SW480 (cell line): ENCODE measurements around the gene LRRC8A.
A peak's percentile ranks its signal among the peaks of the same experiment; 100 is the strongest.
"Not testable (repeated sequence)": the region's sequence is repeated elsewhere in the genome, so short reads cannot be mapped to it uniquely, and the experiment has no call there.

Source experiments
- DNase-seq: peaks from one replicate; pipeline ENCODE4 v3.0.0-alpha.2; 2016; ENCODE audit warnings: low spot score

The LRRC8A gene

DNA sequence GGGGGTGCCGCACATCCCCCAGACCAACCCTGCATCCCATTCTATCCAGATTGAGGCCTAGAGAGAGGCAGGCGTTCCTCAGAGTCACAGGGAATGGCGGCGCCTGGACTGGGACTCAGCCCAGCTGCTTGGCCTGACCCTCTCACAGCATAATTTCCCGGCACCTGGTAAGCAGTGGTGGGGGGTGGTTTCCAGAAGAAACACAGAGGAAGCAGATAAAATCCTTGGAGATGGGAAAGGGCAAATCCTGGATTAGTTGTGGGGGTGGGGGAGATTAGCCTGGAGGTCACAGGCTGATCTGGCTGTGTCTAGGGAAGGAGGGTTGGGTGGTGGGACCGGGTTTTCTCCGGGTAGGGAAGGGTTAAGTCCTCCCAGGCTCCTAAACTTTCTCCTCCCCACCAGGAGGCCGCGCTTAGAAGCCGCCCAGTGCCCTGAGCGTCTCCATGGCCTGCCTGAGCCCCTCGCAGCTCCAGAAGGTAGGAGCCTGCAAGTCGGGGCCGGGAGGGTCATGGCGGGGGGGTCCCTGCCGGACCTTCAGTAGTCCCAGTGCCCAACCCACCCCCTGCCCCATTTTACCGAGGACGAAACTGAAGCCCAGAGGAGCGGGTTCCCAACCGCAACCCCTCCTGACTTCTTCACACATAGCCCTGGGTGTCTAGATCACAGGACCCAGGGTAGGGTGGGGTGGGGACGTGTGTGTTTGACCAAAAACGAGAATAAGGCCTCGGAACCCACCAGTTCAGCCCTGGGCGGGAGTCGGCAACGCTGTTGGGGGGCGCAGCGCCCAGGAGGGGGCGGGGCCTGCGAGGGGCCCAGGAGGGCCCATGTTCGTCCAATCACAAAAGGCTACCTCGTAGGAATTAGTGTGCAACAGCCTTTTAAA, 40.2 kb downstream of the LRRC8A start:
- no peak for DNase-seq

DNA sequence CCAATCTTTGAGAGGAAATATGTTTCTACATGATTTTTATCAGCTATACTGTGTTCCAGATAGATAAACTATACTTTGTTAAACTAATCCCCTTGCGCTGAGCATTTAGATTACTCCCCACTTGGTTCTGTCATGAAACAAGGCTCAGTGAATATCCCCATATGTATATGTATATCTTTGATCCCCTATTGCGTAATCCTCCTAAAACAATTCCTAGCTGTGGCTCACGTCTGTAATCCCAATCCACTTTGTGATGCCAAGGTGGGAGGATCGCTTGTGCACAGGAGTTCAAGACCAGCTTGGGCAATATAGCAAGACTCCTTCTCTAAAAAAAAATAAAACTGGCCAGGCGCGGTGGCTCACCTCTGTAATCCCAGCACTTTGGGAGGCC, 41.6 kb downstream of the LRRC8A start:
- no peak for DNase-seq

DNA sequence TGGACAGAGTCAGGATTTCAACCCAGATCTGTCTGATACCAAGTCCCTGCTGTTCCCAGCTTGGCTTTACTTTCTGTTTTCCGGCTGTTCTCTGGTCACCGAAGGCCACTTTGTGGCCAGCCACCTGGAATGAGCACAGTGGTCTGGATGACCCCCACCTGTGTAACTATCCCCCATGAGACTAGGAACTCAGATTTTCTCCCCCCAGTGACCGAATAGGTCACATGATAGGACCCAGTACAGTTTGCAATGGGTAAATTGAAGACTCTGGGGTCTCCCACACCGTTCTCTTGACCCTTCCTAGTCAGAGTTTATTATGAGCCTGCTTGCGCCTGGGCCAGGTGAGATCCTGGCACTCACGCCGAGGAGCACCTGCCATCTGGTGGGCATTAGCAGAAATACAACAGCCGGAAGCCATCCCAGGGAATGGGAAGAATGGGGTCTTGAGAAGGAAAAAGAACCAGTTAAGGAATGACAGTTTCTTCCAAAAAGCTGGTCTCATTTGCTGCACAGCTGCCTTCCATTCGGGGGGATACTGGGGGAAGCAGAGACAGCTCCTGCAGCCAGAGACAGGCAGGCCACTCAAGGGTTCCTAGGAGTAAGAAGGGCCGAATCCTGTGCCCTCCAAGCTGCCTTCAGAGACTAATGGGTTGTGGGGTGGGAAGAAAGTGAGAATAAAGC, 45.9 kb downstream of the LRRC8A start:
- peak; percentile 64 for DNase-seq

- DNase-seq, result no peak
Observed at GRCh38 chr9:128928624-128929023, 46.7 kb downstream of the LRRC8A start.

GRCh38 chr9:128929560-128929959, 47.6 kb downstream of the LRRC8A start:
- DNase-seq, result no peak

GRCh38 chr9:128933731-128934130, 51.8 kb downstream of the LRRC8A start:
- DNase-seq, result no peak

DNA sequence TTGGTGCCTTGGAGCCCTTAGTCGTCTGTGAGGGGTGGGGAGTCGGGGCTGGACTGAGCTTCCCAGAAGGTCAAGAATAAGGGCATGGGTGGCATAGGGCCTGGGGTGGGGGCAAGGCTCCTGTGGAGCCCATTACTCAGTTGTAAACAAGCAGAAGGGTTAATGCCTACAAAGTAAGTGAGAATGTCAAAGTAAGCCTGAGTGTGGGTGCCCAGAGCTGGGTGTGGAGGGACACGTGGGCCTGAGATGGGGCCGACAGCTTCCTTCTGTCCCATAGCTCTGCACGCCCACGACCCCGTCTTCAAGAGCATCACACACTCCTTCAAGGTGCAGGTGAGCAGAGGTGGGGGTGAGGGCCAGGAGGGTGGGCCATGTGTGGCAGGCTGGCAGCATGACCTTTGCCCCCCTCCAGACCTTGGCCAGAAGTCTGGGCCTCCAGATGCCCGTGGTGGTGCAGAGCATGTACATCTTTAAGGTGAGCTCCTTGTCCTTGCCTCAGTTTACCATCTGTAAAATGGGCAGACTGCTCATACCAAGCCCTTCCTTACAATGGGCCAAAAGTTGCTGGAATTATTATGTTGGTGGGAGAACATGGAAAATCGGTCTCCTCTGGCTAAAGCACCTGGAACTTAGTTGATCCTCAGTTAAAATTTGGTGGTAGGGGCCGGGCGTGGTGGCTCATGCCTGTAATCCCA, 54.4 kb downstream of the LRRC8A start:
- DNase-seq, result no peak

DNA sequence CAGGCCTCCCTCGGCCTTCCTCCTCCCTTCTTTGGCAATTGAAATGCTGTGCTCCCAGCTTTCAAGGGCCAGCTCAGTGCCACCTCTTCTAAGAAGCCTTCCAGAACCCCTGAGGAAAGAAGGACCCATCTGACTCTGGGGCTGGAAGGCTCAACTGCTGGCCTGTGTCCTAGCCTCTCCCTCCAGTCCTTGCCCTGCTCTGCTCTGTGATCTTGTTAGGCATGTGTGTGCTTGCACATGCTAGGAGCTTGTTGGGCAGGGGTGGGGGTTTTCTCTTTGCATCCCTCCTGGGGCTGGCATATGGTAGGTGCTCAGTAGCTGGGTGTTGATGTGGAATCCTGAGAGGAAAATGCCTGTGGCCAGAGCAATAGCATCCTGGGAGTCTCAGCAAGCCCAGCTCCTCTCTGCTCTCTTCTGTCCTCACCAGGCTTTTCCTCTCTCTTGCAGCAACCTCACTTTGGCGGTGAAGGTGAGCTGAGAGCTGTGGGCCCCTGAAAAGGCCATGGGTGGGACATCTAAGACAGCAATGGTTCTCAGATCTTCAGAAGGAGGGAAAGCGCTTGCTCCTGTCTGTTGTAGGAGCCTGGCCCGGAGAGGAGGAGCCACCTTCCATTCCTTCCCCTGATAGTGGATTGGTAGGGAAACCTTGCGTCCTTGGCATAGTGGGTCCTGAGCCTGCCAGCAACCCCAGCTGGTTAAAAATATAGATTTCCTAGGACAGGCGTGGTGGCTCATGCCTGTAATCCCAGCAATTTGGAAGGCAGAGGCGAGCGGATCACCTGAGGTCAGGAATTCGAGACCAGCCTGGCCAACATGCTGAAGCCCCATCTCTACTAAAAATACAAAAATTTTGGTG, 55.6 kb downstream of the LRRC8A start:
- DNase-seq, result no peak

DNA sequence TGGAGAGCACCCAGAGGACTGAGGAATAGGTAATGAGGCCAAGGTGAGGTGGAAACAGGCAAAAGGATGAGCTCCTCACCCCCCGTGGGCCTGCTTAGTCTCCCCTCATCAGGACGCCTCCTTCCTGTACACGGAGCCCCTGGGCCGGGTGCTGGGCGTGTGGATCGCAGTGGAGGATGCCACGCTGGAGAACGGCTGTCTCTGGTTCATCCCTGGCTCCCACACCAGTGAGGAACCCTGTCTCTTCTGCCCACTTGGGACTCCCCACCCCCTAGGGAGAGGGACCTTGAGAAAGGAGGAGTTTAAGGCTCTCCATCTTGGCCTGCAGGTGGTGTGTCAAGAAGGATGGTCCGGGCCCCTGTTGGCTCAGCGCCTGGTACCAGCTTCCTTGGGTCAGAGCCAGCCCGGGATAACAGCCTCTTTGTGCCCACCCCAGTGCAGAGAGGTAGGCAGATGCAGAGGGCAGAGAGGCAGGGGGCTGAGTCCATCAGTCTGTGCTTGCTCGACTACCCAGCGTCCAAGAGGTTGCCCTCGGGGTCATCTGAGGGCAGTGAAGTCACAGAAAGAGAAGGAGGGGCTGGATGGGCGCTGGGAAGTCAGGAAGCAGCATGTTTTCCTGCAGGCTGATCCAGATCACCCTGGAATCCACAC, 58.5 kb downstream of the LRRC8A start:
- no peak for DNase-seq

DNA sequence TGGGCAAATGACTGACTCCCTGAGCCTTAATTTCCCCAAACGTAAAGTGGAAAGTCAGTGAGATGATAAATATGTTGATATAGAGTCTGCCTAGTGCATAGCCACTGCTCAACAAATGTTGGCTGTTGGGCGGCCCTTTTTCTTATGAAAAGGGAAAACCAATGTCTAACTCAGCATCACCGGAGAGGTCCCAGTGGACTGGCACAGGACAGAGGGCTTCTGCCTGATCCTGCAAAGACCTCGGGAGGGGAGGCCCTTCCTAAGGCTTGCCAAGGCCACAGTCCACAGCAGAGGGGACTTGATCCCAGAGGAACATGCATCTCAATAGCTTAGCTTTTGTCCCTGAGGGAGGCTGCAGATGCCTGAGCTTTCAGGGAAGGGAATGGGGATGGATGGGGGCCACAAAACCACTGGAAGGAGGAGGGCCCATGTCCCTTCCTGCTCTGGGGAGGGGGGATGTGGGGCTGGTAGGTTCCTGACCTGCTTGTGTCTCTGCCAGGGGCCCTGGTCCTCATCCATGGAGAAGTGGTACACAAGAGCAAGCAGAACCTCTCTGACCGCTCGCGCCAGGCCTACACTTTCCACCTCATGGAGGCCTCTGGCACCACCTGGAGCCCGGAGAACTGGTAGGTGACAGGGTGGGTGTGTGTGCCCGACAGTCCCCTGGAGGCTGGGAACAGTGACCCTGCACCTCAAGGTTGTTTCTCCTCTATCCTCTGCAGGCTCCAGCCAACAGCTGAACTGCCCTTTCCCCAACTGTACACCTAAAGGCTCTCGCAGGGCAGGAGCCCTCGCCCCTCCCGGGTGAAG, 59.2 kb downstream of the LRRC8A start:
- DNase-seq, result no peak

GRCh38 chr9:128943832-128944620, 62.1 kb downstream of the LRRC8A start:
- no peak for DNase-seq

DNA sequence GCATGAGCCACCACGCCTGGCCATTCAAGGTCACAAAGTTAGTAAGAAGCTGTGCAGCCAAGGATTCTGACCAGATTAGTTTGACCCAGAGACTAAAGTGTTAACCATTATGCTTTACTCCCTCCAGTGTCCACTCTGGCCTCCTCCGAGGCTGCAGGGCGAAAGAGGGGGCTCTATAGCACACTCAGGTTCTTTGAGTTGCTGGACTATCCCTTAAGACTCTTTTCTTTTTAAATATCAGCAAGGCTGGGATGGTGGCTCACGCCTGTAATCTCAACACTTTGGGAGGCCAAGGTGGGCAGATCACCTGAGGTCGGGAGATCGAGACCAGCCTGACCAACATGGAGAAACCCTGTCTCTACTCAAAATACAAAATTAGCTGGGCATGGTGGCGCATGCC, 63.0 kb downstream of the LRRC8A start:
- DNase-seq, result not testable (repeated sequence)

- DNase-seq, result no peak
Observed at GRCh38 chr9:128945798-128946501, 64.0 kb downstream of the LRRC8A start.

DNA sequence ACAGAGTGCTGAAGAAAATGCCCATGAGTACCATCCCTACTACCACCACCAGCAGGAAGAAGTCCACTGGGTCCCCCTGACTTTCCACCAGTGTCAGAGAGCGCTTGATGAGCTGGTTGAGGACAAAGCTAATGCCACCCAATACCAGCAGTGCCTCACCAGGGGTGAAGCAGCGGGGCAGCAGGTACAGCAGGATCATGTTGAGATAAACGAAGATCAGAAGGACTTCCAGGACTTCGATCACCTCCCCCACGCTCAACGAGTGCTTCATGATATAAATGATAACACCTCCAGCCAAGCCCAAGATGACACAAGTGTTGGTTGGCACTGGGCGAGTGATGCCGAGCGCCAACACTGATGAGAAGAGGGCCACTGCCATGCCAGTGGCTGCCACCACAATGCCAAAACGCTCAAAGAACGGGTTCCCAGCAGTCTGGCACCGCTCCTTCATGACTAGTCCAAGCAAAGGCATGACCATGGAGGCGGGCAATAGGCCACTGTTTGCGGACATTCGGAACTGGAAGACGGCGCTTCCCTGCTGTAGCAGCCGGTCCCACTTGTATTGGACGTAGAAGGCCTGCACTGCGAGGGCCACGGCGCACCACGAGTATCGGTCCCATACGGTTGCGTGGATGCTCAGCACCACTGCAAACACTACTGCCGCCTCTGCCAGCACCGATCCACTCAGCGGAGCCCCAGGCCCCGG, 64.8 kb downstream of the LRRC8A start:
- DNase-seq, result peak; percentile 30

GRCh38 chr9:128947277-128947526, 65.3 kb downstream of the LRRC8A start:
- no peak for DNase-seq

DNA sequence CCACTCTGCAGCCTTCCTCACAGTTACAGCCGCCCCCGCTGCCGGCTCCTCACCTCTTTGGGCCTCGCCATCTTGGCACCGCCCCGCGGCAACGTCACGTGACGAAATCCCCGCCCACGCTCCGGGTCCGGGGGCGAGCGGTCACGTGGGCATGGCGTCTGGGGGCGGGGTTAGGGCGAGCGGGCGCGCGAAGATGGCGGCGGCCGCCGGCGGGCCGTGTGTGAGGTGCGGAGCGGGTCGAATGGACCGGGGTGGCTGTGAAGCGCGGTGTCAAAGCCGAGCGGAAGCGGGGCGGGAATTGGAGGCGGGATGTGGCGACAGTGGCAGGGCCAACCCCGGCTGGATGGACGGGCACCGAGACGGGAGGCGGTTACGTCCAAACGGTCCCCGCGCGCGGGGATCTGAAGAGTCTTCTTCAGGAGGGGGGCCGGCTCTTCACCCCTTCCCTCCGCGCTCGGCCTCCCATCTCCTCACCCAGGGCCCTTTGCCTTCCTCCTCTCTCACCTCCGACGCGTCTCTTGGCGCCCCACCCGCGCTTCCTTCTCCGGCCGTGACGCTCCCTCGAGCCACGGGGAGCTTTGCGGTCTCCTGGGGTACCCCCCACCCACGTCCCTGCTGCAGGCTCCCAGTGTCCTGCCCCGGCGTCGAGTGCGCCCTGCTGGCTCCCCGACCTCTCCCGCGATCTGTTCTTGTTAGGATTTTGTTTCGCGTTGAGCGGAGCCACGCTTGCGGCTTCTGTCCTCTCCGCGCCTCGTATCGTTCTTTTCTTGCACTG, 65.8 kb downstream of the LRRC8A start, which contains the start of the genes DOLK and NUP188:
DOLK (minus strand) TSS at position 77 of the 775 bp plus-strand sequence. CDS start 300 bp downstream, outside the sequence.
NUP188 (plus strand) TSS at position 173 of the 775 bp plus-strand sequence; CDS start at position 194, 21 bp downstream.
- peak; percentile 86 for DNase-seq

GRCh38 chr9:128961403-128961802, 79.5 kb downstream of the LRRC8A start:
- DNase-seq, result not testable (repeated sequence)
